NCI-H146 (cell line): ENCODE measurements around the gene RARRES2.
"Not testable (repeated sequence)": the region's sequence is repeated elsewhere in the genome, so short reads cannot be mapped to it uniquely, and the experiment has no call there.

ENCODE experiments used
- DNase-seq: peaks from one replicate; lab custom pipeline; 2025; lab: John Stamatoyannopoulos, UW

RARRES2 gene

GRCh38 chr7:150341263-150342120, at the start of gene RARRES2:
TSS of gene RARRES2 (minus strand) at chr7:150341629. CDS start at chr7:150340609, 1,020 bp downstream.
- no peak for DNase-seq

GRCh38 chr7:150390205-150390604, 48.8 kb upstream of the RARRES2 start:
- no peak for DNase-seq

- DNase-seq, result no peak
Observed at GRCh38 chr7:150389532-150389816, 48.0 kb upstream of the RARRES2 start.

GRCh38 chr7:150388709-150389531, 47.5 kb upstream of the RARRES2 start:
- DNase-seq, result no peak

- DNase-seq, result no peak
Observed at GRCh38 chr7:150388306-150388705, 46.9 kb upstream of the RARRES2 start.

- not testable (repeated sequence) for DNase-seq
Observed at GRCh38 chr7:150385884-150386283, 44.5 kb upstream of the RARRES2 start.

GRCh38 chr7:150385302-150385723, 43.9 kb upstream of the RARRES2 start:
- DNase-seq, result peak; percentile 81

GRCh38 chr7:150384406-150385301, 43.2 kb upstream of the RARRES2 start:
- peak; percentile 40 for DNase-seq

GRCh38 chr7:150383710-150384397, 42.4 kb upstream of the RARRES2 start:
- DNase-seq, result peak; percentile 99

- no peak for DNase-seq
Observed at GRCh38 chr7:150382844-150383225, 41.4 kb upstream of the RARRES2 start.

GRCh38 chr7:150382123-150382843, 40.9 kb upstream of the RARRES2 start:
- no peak for DNase-seq

GRCh38 chr7:150381785-150382122, 40.3 kb upstream of the RARRES2 start:
- no peak for DNase-seq

- no peak for DNase-seq
Observed at GRCh38 chr7:150381096-150381495, 39.7 kb upstream of the RARRES2 start.

- DNase-seq, result no peak
Observed at GRCh38 chr7:150380463-150380862, 39.0 kb upstream of the RARRES2 start.

- DNase-seq, result peak; percentile 69
Observed at GRCh38 chr7:150379441-150380379, 38.3 kb upstream of the RARRES2 start.

GRCh38 chr7:150378853-150379440, 37.5 kb upstream of the RARRES2 start, which contains the start of gene ZNF775:
TSS of gene ZNF775 (plus strand) at chr7:150379330. CDS start at chr7:150388471, 9,141 bp downstream.
- peak; percentile 97 for DNase-seq

GRCh38 chr7:150378115-150378852, 36.9 kb upstream of the RARRES2 start:
- peak; percentile 87 for DNase-seq

GRCh38 chr7:150377635-150378034, 36.2 kb upstream of the RARRES2 start:
- no peak for DNase-seq

GRCh38 chr7:150377196-150377595, 35.8 kb upstream of the RARRES2 start:
- DNase-seq, result no peak
